Duodenal mucosa (tissue), 2 donors: Measurements from ENCODE around the gene CENPE.

Source experiments
- H3K27ac ChIP-seq: one replicate; pipeline ENCODE4 v1.7.0; 2013; ENCODE audit warnings: low read depth, low read length
- H3K27me3 ChIP-seq, 2 donors: one replicate each; pipeline ENCODE4 v1.7.0; 2013; ENCODE audit warnings: low read length in 2 of 2, control low read depth in 1 of 2; ENCODE audit not compliant: insufficient read depth in 2 of 2, control insufficient read depth in 1 of 2
- H3K36me3 ChIP-seq, 2 donors: one replicate each; pipeline ENCODE4 v1.7.0; 2013; ENCODE audit warnings: low read length in 2 of 2, control low read depth in 1 of 2; ENCODE audit not compliant: insufficient read depth in 2 of 2, control insufficient read depth in 1 of 2
- H3K4me1 ChIP-seq, 2 donors: one replicate each; pipeline ENCODE4 v1.7.0; 2013; ENCODE audit warnings: low read length in 2 of 2, control low read depth in 1 of 2; ENCODE audit not compliant: insufficient read depth in 2 of 2, control insufficient read depth in 1 of 2
- H3K4me3 ChIP-seq, 2 donors: one replicate each; pipeline ENCODE4 v1.7.0; 2013; ENCODE audit warnings: low read length in 2 of 2, low read depth in 1 of 2
- H3K9ac ChIP-seq, 2 donors: one replicate each; pipeline ENCODE4 v1.7.0; 2013; ENCODE audit warnings: low read length in 2 of 2, low read depth in 1 of 2
- H3K9me3 ChIP-seq, 2 donors: one replicate each; pipeline ENCODE4 v1.7.0; 2013; ENCODE audit warnings: low read length in 2 of 2, control low read depth in 1 of 2; ENCODE audit not compliant: control insufficient read depth in 1 of 2

The CENPE gene

DNA sequence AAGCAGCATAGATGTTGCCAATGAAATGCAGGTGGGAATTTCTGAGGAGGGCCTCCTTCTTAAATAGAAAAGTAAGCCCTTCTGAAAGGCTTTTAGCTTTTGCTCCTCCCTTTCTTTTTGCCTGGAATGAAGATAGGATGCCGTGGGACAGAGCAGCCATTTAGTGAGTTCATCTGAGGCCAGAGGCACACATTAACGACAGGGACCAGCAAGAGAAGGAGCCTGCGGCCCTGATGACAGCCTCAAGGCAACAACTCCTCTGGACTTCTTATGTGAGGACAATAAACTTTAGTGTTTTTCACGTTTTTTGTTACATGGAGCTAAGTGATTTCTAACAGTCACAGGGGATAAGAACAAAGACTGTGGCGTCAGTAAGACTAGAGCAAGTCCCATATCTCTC lies 97.5 kb downstream of the CENPE start:
- no peaks in the 10 kb centered on the region for H3K9me3 ChIP-seq
- H3K9ac ChIP-seq, result no peak overlapping the region
- no peaks in the 10 kb centered on the region for H3K27me3 ChIP-seq
- no peak overlapping the region for H3K4me3 ChIP-seq
- no peak overlapping the region for H3K27ac ChIP-seq
- H3K36me3 ChIP-seq, result no peaks in the 10 kb centered on the region
- peaks cover 27 to 29% of the 10 kb centered on the region in 2 donors for H3K4me1 ChIP-seq

DNA sequence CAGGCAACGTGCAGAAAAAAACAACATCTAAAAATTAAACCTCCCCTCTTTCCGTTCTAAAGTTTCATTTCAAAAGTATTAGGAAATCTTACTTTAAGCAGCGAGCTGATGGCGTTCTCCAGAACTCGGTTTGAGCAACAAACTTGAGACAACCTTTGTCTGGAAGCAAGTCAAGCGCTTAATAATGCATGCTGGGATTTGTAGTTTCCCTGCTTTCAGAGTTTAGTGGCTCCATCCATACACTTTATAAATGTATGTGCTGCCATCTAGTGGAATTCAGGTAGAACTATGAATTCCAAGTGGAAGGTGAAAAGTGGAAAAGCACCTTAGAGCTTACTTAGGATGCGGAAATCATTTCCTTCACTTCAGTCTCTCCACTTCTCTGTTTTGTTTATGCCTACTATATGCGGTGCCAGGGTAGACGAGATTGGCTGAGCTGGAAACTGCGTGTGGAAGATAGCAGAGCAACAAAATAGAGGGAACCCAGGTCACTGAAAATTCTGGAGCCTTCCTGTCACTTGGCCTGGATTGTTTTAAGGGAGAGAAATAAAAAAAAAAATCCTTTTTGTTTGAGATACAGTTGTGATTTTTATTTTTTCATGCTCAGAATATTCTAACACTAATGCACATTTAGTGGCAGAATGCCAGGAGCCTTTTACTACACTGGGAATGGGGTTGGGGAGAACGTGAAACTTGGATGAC lies 98.3 kb downstream of the CENPE start, which contains the start of gene BDH2:
TSS of gene BDH2 (minus strand) at position 144 of the 702 bp plus-strand sequence. CDS start 3,580 bp downstream, outside the sequence.
- H3K4me1 ChIP-seq, result peaks cover 27 to 38% of the 10 kb centered on the region in 2 donors
- no peak within 1 kb of the TSS for H3K27ac ChIP-seq
- peak within 1 kb of the TSS; percentile 74 to 77 for H3K4me3 ChIP-seq
- no peaks in the 10 kb centered on the region for H3K27me3 ChIP-seq
- peak within 1 kb of the TSS; percentile 45 to 83 for H3K9ac ChIP-seq
- H3K36me3 ChIP-seq, result no peaks in the 10 kb centered on the region
- H3K9me3 ChIP-seq, result no peaks in the 10 kb centered on the region

DNA sequence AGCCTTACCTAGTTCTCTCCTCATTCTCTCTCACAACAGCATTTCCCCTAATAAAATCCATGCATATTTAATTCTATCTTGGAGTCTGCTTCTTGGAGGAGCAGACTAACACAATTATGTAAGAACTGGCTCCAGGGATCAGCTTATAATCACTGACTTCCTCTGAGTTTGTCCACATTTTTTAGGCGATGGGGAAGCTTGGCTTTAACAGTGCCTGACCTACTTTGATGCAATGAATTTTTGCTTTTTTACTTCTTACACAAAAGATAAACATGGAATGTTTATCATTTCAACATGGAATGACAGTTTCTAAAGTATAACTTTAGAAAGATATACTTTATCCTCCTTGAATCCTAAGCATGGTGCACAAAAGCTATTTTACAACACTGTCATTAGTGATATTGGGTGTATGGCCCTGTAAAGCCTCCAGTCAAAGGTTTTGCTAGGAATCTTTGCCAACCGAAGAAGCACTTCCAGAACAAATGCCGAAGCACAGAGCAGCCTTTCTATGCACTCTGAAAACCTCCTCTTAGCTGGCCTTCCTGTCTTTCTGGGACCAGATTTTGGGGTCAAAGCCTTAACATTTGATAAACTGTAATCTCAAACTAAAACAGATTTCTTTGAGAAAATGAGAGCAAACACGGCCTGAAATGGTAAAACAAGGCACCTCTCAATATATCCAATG lies 99.2 kb downstream of the CENPE start:
- no peaks in the 10 kb centered on the region for H3K36me3 ChIP-seq
- H3K9me3 ChIP-seq, result no peaks in the 10 kb centered on the region
- H3K9ac ChIP-seq, result peak overlapping the region; percentile 45 to 83
- H3K4me3 ChIP-seq, result peak overlapping the region; percentile 74 to 77
- H3K27ac ChIP-seq, result no peak overlapping the region
- peaks cover 27 to 40% of the 10 kb centered on the region in 2 donors for H3K4me1 ChIP-seq
- no peaks in the 10 kb centered on the region for H3K27me3 ChIP-seq

DNA sequence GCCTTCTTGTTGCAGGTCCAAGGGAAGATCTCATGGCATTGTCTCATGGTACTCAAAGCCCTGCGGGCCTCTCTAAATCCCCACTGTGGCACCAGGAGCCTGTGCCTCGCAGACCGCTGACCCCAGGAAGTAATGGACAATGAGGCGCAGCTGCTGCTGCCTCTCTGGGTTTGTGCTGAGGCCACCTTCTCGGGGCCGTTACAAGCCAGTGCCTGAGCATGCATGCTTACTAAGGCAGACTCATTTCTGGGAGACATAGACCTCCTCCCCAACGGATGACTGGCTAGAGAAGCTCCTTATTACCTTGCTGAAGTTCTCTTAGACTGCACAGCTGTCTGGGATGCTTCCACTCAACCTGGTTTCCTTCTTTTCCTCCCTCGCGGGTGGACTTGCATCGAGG lies 99.8 kb downstream of the CENPE start:
- Histone ChIP-seq H3K36me3 (no peaks in the 10 kb centered on the region), H3K9me3 (no peaks in the 10 kb centered on the region), H3K27ac (no peak overlapping the region), H3K9ac (peak overlapping the region; percentile 45 to 83), H3K4me3 (peak overlapping the region; percentile 74 to 77), H3K4me1 (peaks cover 27 to 40% of the 10 kb centered on the region in 2 donors), H3K27me3 (no peaks in the 10 kb centered on the region)

DNA sequence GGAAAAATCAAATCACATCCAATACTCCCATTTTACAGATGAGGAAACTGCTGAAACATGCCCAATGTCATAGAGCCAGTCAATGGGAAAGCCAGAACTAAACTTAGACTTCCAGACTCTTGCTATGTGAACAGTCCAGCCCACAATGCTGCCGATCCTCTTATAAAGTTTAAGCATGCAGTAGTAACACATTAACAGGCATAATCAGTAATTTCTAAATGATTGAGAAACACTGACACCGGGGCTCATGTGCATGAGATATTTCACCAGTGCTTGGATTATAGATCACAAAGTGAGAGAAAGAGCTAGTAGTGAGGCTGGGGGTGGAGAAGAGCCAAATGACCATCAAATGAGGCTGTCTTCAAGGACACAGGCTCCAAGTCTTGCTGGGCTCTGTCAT lies 101.0 kb downstream of the CENPE start:
- no peak overlapping the region for H3K27ac ChIP-seq

DNA sequence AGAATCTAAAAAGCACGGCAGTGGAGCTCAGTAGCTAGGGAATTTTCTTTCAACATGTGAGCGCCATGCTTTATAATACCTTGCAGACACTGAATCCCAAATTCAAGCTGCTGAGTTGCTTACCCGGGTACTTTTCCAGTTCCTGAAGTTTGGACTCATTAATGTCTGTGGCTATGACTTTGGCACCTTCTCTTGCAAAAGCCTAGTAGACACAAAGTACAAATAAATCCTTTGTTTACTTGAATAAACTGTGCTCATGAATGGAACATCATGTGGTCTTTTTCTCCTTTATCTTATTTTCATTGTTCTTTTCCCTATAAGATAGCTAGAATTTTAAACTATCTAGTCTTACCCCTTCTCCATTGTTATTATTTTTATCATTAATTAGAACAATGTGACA lies 103.1 kb downstream of the CENPE start:
- no peak overlapping the region for H3K4me3 ChIP-seq
- no peak overlapping the region for H3K9ac ChIP-seq
- H3K27me3 ChIP-seq, result no peaks in the 10 kb centered on the region
- H3K27ac ChIP-seq, result no peak overlapping the region
- H3K4me1 ChIP-seq, result peaks cover 34 to 40% of the 10 kb centered on the region in 2 donors
- H3K9me3 ChIP-seq, result no peaks in the 10 kb centered on the region
- H3K36me3 ChIP-seq, result peaks cover 8 to 10% of the 10 kb centered on the region in 2 donors

More for the DNA sequence above, 101.0 kb downstream of the CENPE start:
- peaks cover 34 to 40% of the 10 kb centered on the region in 2 donors for H3K4me1 ChIP-seq
- no peaks in the 10 kb centered on the region for H3K27me3 ChIP-seq
- no peak overlapping the region for H3K9ac ChIP-seq
- peak overlapping the region; percentile 52 to 74 for H3K4me3 ChIP-seq
- H3K9me3 ChIP-seq, result no peaks in the 10 kb centered on the region
- no peaks in the 10 kb centered on the region for H3K36me3 ChIP-seq

DNA sequence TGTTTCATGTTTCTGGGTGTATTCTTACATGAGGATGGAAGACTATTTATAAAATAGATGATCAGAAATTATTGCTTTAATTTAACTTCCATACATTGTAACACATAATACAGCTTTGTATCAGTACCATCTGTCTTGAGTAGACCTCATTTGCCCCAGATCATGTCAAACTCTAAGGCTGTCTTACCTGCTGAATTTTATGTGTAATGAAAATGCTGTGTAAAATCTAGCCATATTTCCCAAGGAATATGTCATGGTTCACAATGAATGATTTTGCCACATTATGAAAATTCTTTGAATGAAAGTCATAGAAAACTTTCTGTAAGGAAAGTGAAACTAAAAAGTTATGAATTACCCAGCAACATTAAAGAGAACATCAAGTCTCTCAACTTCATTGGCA lies 105.9 kb downstream of the CENPE start:
- no peaks in the 10 kb centered on the region for H3K9me3 ChIP-seq
- no peaks in the 10 kb centered on the region for H3K27me3 ChIP-seq
- no peak overlapping the region for H3K27ac ChIP-seq
- peaks cover 9 to 36% of the 10 kb centered on the region in 2 donors for H3K36me3 ChIP-seq
- no peak overlapping the region for H3K4me3 ChIP-seq
- H3K9ac ChIP-seq, result no peak overlapping the region
- peaks cover 15 to 18% of the 10 kb centered on the region in 2 donors for H3K4me1 ChIP-seq

DNA sequence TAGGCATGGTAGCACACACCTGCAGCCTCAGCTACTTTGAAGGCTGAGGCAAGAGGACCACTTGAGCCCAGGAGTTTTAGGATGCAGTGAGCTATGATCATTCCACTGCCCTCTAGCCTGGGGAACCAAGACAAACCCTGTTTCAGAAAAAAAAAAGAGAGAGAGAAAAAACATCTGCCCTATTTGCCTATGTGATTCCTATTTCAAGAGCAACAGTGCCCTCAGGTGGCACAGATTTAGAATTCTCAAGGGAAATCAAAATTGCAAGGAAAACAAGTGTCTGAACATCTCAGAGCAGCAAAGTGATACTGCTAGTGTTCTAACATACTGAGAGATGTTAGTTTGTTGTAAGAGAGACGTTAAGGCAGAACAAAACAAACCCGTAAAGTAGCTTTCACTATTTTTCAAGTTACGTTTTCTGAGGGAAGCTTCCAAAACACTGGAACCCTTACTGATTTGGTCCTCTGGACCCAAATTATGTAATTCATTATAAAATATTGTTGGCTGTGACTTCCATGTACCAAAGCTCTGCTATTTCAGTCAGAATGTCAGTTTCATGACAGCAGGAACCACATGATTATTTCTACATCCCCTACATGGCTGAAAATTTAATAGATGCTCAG lies 106.4 kb downstream of the CENPE start:
- no peak overlapping the region for H3K9ac ChIP-seq
- H3K4me1 ChIP-seq, result peaks cover 10 to 13% of the 10 kb centered on the region in 2 donors
- no peak overlapping the region for H3K4me3 ChIP-seq
- H3K9me3 ChIP-seq, result no peaks in the 10 kb centered on the region
- peaks cover 15 to 41% of the 10 kb centered on the region in 2 donors for H3K36me3 ChIP-seq
- no peaks in the 10 kb centered on the region for H3K27me3 ChIP-seq
- H3K27ac ChIP-seq, result no peak overlapping the region

DNA sequence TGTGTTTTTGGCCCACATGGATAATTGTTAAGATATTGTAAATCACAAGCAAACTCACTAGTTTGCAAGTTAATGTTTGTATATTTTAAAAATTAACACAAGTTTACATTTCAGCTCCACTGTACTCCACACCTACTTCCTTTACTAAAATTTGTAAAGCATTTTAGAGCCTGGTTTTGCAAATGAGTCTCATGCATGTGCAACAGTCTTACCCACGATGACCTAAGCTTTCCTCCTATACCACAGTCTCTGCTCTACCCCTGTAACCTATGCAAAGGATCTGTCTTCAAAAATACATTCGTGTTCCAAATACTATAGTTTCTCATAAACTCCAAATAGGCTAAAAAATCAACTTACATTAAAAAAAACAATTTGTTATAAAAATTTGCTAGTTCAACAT lies 108.7 kb downstream of the CENPE start:
- peaks cover 25 to 56% of the 10 kb centered on the region in 2 donors for H3K36me3 ChIP-seq

DNA sequence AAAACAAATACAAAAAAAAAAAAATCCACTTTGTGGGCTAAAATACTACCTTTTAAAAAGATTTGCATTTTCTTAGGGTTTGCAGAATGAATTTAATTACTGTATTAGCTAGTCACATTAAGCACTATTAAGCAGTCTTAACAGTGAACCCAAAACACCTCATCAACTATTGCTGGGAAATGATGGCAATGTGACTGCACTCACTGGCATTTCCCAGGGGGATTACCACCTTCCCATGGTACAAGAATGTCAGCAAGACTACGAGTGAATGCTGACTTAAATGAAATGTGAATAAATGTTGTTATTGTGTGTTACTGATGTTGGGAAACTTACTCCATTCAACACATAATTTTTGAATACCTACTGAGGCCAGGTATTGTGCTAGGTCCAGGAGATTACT lies 111.6 kb downstream of the CENPE start:
- H3K9ac ChIP-seq, result no peak overlapping the region
- no peak overlapping the region for H3K4me3 ChIP-seq
- peaks cover 28 to 64% of the 10 kb centered on the region in 2 donors for H3K36me3 ChIP-seq
- H3K9me3 ChIP-seq, result no peaks in the 10 kb centered on the region
- no peaks in the 10 kb centered on the region for H3K4me1 ChIP-seq
- no peak overlapping the region for H3K27ac ChIP-seq
- no peaks in the 10 kb centered on the region for H3K27me3 ChIP-seq

More for the DNA sequence above, 108.7 kb downstream of the CENPE start:
- peaks cover 0 to 7% of the 10 kb centered on the region in 2 donors for H3K4me1 ChIP-seq
- no peak overlapping the region for H3K9ac ChIP-seq
- no peaks in the 10 kb centered on the region for H3K9me3 ChIP-seq
- H3K4me3 ChIP-seq, result no peak overlapping the region
- H3K27me3 ChIP-seq, result no peaks in the 10 kb centered on the region
- no peak overlapping the region for H3K27ac ChIP-seq
